CD14-positive monocyte (primary cell): ENCODE measurements around the gene ZNF69. TPM values are rescaled to one million over a fixed set of nuclear protein-coding genes. Genes with fewer than 3 reads are reported as not detected.
A peak's percentile ranks its signal among the peaks of the same experiment; 100 is the strongest.
"Not testable (repeated sequence)": the region's sequence is repeated elsewhere in the genome, so short reads cannot be mapped to it uniquely, and the experiment has no call there.

ENCODE experiments used
- DNase-seq, 3 donors: peaks; one replicate each; pipeline ENCODE4 v3.0.0-alpha.2; 2011 to 2022
- H2AFZ ChIP-seq: 2 replicates; pipeline ENCODE4 v1.6.0; 2012; ENCODE audit warnings: mild to moderate bottlenecking, low read depth, low read length, inconsistent platforms; ENCODE audit not compliant: insufficient read depth, poor library complexity, severe bottlenecking
- H3K27ac ChIP-seq, 2 donors: 1 replicate in 1 of 2; 2 replicates in 1 of 2; pipeline ENCODE4 v1.5.1; 2012 to 2013; ENCODE audit warnings: low read length in 2 of 2, control low read depth in 1 of 2, inconsistent platforms in 1 of 2, low read depth in 1 of 2, mild to moderate bottlenecking in 1 of 2
- H3K27me3 ChIP-seq, 2 donors: one replicate each; pipeline versions ENCODE4 v1.6.0 to v1.6.1; 2011 to 2013; ENCODE audit warnings: low read length in 2 of 2; ENCODE audit not compliant: control insufficient read depth in 2 of 2, insufficient read depth in 2 of 2
- H3K36me3 ChIP-seq, 2 donors: replicated peaks in 1 of 2; 1 replicate in 1 of 2; 2 replicates in 1 of 2; pipeline versions ENCODE4 v1.5.1 to v1.6.1; 2012 to 2013; ENCODE audit warnings: low read length in 2 of 2, control low read depth in 1 of 2, inconsistent platforms in 1 of 2, mild to moderate bottlenecking in 1 of 2; ENCODE audit not compliant: insufficient read depth in 2 of 2, control insufficient read depth in 1 of 2
- H3K4me1 ChIP-seq, 2 donors: 1 replicate in 1 of 2; 2 replicates in 1 of 2; pipeline versions ENCODE4 v1.5.1 to v1.6.1; 2012 to 2013; ENCODE audit warnings: low read length in 2 of 2, control low read depth in 1 of 2, inconsistent platforms in 1 of 2, mild to moderate bottlenecking in 1 of 2, moderate library complexity in 1 of 2; ENCODE audit not compliant: insufficient read depth in 2 of 2, control insufficient read depth in 1 of 2
- H3K4me2 ChIP-seq: replicated peaks from 2 replicates; pipeline ENCODE3; 2012; ENCODE audit warnings: low read length, moderate library complexity, mild to moderate bottlenecking; ENCODE audit not compliant: poor library complexity, severe bottlenecking; ENCODE audit errors: extremely low read depth
- H3K4me3 ChIP-seq, 3 experiments: fragments of 200-600 bp in 1 of 3; sonication (generic) in 1 of 3; replicated peaks in 1 of 3; 1 replicate in 2 of 3; 2 replicates in 1 of 3; pipeline ENCODE4 v1.5.1; 2011 to 2013; ENCODE audit warnings: low read length in 3 of 3, mild to moderate bottlenecking in 3 of 3, control low read depth in 2 of 3, low read depth in 2 of 3, inconsistent platforms in 1 of 3, moderate library complexity in 1 of 3
- H3K79me2 ChIP-seq: 2 replicates; pipeline ENCODE4 v1.6.0; 2012; ENCODE audit warnings: mild to moderate bottlenecking, control low read depth, inconsistent platforms, low read length, moderate library complexity; ENCODE audit not compliant: insufficient read depth
- H3K9ac ChIP-seq: 2 replicates; pipeline ENCODE4 v1.6.0; 2017; ENCODE audit warnings: low read length, mild to moderate bottlenecking; ENCODE audit not compliant: insufficient read depth, poor library complexity, severe bottlenecking
- H3K9me3 ChIP-seq, 2 donors: replicated peaks in 1 of 2; 1 replicate in 1 of 2; 2 replicates in 1 of 2; pipeline versions ENCODE4 v1.5.1 to v1.6.1; 2012 to 2013; ENCODE audit warnings: low read length in 2 of 2, control low read depth in 1 of 2; ENCODE audit not compliant: control insufficient read depth in 1 of 2, insufficient read depth in 1 of 2
- H4K20me1 ChIP-seq: 2 replicates; pipeline ENCODE4 v1.6.0; 2012; ENCODE audit warnings: mild to moderate bottlenecking, low read length, control low read depth, moderate library complexity; ENCODE audit not compliant: insufficient read depth
- H3K27ac Mint-ChIP-seq, 7 donors: one replicate each; pipeline ENCODE4 v1.8.0; 2020; ENCODE audit warnings: mild to moderate bottlenecking in 7 of 7, mixed read lengths in 7 of 7, moderate library complexity in 6 of 7, inconsistent platforms in 2 of 7
- H3K27me3 Mint-ChIP-seq, 3 donors: one replicate each; pipeline ENCODE4 v1.8.0; 2021 to 2022; ENCODE audit warnings: low read depth in 3 of 3, mild to moderate bottlenecking in 3 of 3, mixed read lengths in 3 of 3, moderate library complexity in 3 of 3, inconsistent platforms in 1 of 3
- H3K36me3 Mint-ChIP-seq, 2 donors: one replicate each; pipeline ENCODE4 v1.8.0; 2020; ENCODE audit warnings: mixed read lengths in 2 of 2, inconsistent platforms in 1 of 2, mild to moderate bottlenecking in 1 of 2
- H3K4me1 Mint-ChIP-seq: one replicate; pipeline ENCODE4 v1.8.0; 2020; ENCODE audit warnings: mild to moderate bottlenecking, mixed read lengths
- H3K4me3 Mint-ChIP-seq, 2 donors: one replicate each; pipeline ENCODE4 v1.8.0; 2020; ENCODE audit warnings: mild to moderate bottlenecking in 2 of 2, mixed read lengths in 2 of 2, moderate library complexity in 1 of 2
- H3K9me3 Mint-ChIP-seq, 7 donors: one replicate each; pipeline ENCODE4 v1.8.0; 2020 to 2022; ENCODE audit warnings: mixed read lengths in 7 of 7, mild to moderate bottlenecking in 6 of 7, moderate library complexity in 6 of 7, inconsistent platforms in 2 of 7
- WGBS: methylation state at CpG from one replicate; pipeline ENCODE4 v1.1.5; 2013; ENCODE audit warnings: missing lambda C conversion rate; ENCODE audit not compliant: insufficient coverage; 5-methylcytosine and 5-hydroxymethylcytosine counted together
- intact Hi-C, 2 donors: fragments of 100-400 bp; cut with micrococcal nuclease; formaldehyde crosslinking; loops; one replicate each; pipeline versions ENCODE4 v1.15.0 to v1.15.1; 2023
- polyA plus RNA-seq, 3 donors: library from polyadenylated mRNA; depleted of rRNA in 1 of 3; unstranded in 2 of 3; stranded (reverse) in 1 of 3; fragments of 300-500 nt in 2 of 3; fragments of >200 nt in 1 of 3; fragmentation: Illumina TruSeq in 2 of 3; gene quantifications; 1 replicate in 2 of 3; 2 replicates in 1 of 3; pipeline ENCODE4 v1.2.3, GENCODE V29; 2012 to 2021
- TF ChIP-seq, protein P1 (sequence below): fragments of 200-600 bp; IDR thresholded peaks from one replicate; pipeline ENCODE4 v1.8.0; 2022; ENCODE audit warnings: antibody characterized with exemption, mild to moderate bottlenecking

ZNF69 gene
- polyA plus RNA-seq, 3 donors, result 0.98 to 1.7 (median 1.1) TPM

DNA sequence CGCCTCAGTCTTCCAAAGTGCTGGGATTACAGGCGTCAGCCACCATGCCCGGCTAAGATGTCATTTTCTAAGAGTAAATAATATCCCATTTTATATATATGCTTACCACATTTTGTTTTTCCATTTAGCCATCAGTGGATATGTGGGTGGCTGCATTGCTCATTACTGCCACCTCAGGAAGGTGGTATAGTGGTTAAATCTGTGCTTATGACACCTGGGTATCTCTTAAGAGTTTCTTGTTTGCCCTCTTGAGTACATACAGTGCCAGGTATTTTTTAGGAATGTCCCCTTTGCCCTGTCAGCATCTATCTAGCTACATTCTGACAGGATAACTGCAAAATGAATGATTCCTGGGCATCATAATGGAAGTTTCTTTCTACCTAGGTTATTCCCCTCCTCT lies 14.6 kb downstream of the ZNF69 start:
- no peak for DNase-seq

GRCh38 chr19:11905928-11906327 lies 18.3 kb downstream of the ZNF69 start:
- Histone ChIP-seq H3K36me3 (peaks cover 28 to 52% of the 10 kb centered on the region in 2 donors), H4K20me1 (no peaks in the 10 kb centered on the region), H3K79me2 (no peaks in the 10 kb centered on the region), H3K4me3 (peak overlapping the region in 1 of 3 experiments; percentile 59), H3K9ac (no peak overlapping the region), H3K9me3 (peaks cover 44 to 67% of the 10 kb centered on the region in 2 donors), H3K4me2 (no peak overlapping the region), H3K27ac (no peak overlapping the region), H3K27me3 (no peaks in the 10 kb centered on the region), H2AFZ (no peak overlapping the region), H3K4me1 (no peaks in the 10 kb centered on the region)
- Mint-ChIP-seq H3K27ac (no peak overlapping the region), H3K4me3 (no peak overlapping the region), H3K9me3 (peaks cover 57 to 97% (median 89%) of the 10 kb centered on the region in 7 donors), H3K4me1 (no peaks in the 10 kb centered on the region), H3K27me3 (no peaks in the 10 kb centered on the region), H3K36me3 (peaks cover 27 to 54% of the 10 kb centered on the region in 2 donors)
- no peak for DNase-seq
- WGBS, result 100% methylated on average over 1 of the region's 3 CpGs
- TF ChIP-seq, protein P1, sequence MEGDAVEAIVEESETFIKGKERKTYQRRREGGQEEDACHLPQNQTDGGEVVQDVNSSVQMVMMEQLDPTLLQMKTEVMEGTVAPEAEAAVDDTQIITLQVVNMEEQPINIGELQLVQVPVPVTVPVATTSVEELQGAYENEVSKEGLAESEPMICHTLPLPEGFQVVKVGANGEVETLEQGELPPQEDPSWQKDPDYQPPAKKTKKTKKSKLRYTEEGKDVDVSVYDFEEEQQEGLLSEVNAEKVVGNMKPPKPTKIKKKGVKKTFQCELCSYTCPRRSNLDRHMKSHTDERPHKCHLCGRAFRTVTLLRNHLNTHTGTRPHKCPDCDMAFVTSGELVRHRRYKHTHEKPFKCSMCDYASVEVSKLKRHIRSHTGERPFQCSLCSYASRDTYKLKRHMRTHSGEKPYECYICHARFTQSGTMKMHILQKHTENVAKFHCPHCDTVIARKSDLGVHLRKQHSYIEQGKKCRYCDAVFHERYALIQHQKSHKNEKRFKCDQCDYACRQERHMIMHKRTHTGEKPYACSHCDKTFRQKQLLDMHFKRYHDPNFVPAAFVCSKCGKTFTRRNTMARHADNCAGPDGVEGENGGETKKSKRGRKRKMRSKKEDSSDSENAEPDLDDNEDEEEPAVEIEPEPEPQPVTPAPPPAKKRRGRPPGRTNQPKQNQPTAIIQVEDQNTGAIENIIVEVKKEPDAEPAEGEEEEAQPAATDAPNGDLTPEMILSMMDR, result no peak
- intact Hi-C loops, result no loop called here

More for the DNA sequence above, 14.6 kb downstream of the ZNF69 start:
- TF ChIP-seq, protein P1, result no peak
- Mint-ChIP-seq H3K4me3 (no peak overlapping the region), H3K9me3 (peaks cover 53 to 96% (median 88%) of the 10 kb centered on the region in 7 donors), H3K36me3 (peaks cover 34 to 67% of the 10 kb centered on the region in 2 donors), H3K27me3 (no peaks in the 10 kb centered on the region), H3K27ac (no peak overlapping the region), H3K4me1 (no peaks in the 10 kb centered on the region)
- peak overlapping the region in 1 of 3 experiments; percentile 12 for H3K4me3 ChIP-seq
- 100% methylated on average over 1 of the region's 3 CpGs for WGBS
- no peak overlapping the region for H2AFZ ChIP-seq
- H3K27me3 ChIP-seq, result no peaks in the 10 kb centered on the region
- no peak overlapping the region for H3K27ac ChIP-seq
- intact Hi-C loops, result no loop called here
- peaks cover 4% of the 10 kb centered on the region for H3K79me2 ChIP-seq
- no peak overlapping the region for H3K9ac ChIP-seq
- H3K4me1 ChIP-seq, result no peaks in the 10 kb centered on the region
- H4K20me1 ChIP-seq, result no peaks in the 10 kb centered on the region
- no peak overlapping the region for H3K4me2 ChIP-seq
- H3K36me3 ChIP-seq, result peaks cover 28 to 57% of the 10 kb centered on the region in 2 donors
- H3K9me3 ChIP-seq, result peaks cover 71 to 91% of the 10 kb centered on the region in 2 donors

DNA sequence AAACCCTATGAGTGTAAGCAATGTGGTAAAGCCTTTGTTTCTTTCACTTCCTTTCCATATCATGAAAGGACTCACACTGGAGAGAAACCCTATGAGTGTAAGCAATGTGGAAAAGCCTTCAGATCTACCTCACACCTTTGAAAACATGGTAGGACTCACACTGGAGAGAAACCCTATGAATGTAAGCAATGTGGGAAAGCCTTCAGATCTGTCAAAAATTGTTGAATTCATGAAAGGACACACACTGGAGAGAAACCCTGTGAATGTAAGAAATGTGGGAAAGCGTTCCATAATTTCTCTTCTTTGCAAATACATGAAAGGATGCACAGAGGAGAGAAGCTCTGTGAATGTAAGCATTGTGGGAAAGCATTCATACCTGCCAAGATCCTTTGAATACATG lies 24.4 kb downstream of the ZNF69 start:
- H3K4me1 ChIP-seq, H3K4me2 ChIP-seq, H2AFZ ChIP-seq, H3K79me2 ChIP-seq, DNase-seq, intact Hi-C loops, H3K4me1 Mint-ChIP-seq, H3K9ac ChIP-seq, H3K27me3 ChIP-seq, H3K4me3 Mint-ChIP-seq, H3K27ac ChIP-seq, H4K20me1 ChIP-seq, H3K27me3 Mint-ChIP-seq, H3K27ac Mint-ChIP-seq: not testable (repeated sequence)
- peaks cover 43 to 92% (median 79%) of the 10 kb centered on the region in 7 donors for H3K9me3 Mint-ChIP-seq
- H3K4me3 ChIP-seq, result peak overlapping the region in 1 of 3 experiments; percentile 19
- WGBS, result no CpG with 5 or more reads among the region's 1 CpG
- H3K9me3 ChIP-seq, result peaks cover 36 to 58% of the 10 kb centered on the region in 2 donors
- H3K36me3 ChIP-seq, result peaks cover 0 to 11% of the 10 kb centered on the region in 2 donors
- H3K36me3 Mint-ChIP-seq, result peaks cover 2 to 12% of the 10 kb centered on the region in 2 donors
